ENCODE measurements around the gene SLC26A2.
"Not testable (repeated sequence)": the region's sequence is repeated elsewhere in the genome, so short reads cannot be mapped to it uniquely, and the experiment has no call there.

The SLC26A2 gene

GRCh38 chr5:150028047-150028446 lies 67.5 kb downstream of the SLC26A2 start:
- H3K4me3 ChIP-seq (ENCODE audit: low read length in 2 of 2); H2AFZ ChIP-seq (ENCODE audit: low read length); H3K27me3 ChIP-seq (ENCODE audit: control insufficient read depth in 3 of 3, insufficient read depth in 3 of 3, low read depth in 1 of 3, low read length in 3 of 3); H2BK15ac ChIP-seq (ENCODE audit: low read length); H3K9me3 ChIP-seq (replicated peaks in 1 of 2; ENCODE audit: control insufficient read depth in 2 of 2, insufficient read depth in 1 of 2, low read depth in 1 of 2, low read length in 2 of 2); H3K18ac ChIP-seq (ENCODE audit: low read length); H4K8ac ChIP-seq (ENCODE audit: low read depth, low read length); H3K4me2 ChIP-seq (ENCODE audit: insufficient read depth, low read length, poor library complexity, severe bottlenecking); H2AK5ac ChIP-seq (ENCODE audit: low read depth, low read length); H3K14ac ChIP-seq (ENCODE audit: low read length); H3K79me1 ChIP-seq (ENCODE audit: low read depth, low read length); H2BK12ac ChIP-seq (ENCODE audit: low read length); DNase-seq (ENCODE audit: low spot score); H2BK120ac ChIP-seq (ENCODE audit: low read depth, low read length); H3K23ac ChIP-seq (ENCODE audit: low read depth, low read length, poor library complexity); H3K27ac ChIP-seq (replicated peaks; ENCODE audit: low read length); H2BK5ac ChIP-seq (ENCODE audit: low read length); H3K4me1 ChIP-seq (ENCODE audit: control insufficient read depth in 2 of 2, insufficient read depth in 1 of 2, low read depth in 1 of 2, low read length in 2 of 2); H4K91ac ChIP-seq (ENCODE audit: low read depth, low read length, poor library complexity); H3K9ac ChIP-seq (ENCODE audit: low read depth, low read length, poor library complexity); H3K4ac ChIP-seq (ENCODE audit: low read length): not testable (repeated sequence)
- WGBS, 2 donors (ENCODE audit: extremely low coverage in 2 of 2, insufficient read length in 2 of 2, insufficient replicate concordance in 1 of 2) = no CpG with 5 or more reads among the region's 1 CpG
- H3K36me3 ChIP-seq (replicated peaks in 1 of 2; ENCODE audit: control insufficient read depth in 2 of 2, insufficient read depth in 2 of 2, low read length in 2 of 2) = peaks cover 37 to 94% of the 10 kb centered on the region in 2 donors

- no peak overlapping the region for H4K8ac ChIP-seq (ENCODE audit: low read depth, low read length)
- H2BK15ac ChIP-seq (ENCODE audit: low read length) = no peak overlapping the region
- no peak overlapping the region for H2BK120ac ChIP-seq (ENCODE audit: low read depth, low read length)
- no peak for DNase-seq (ENCODE audit: low spot score)
- H3K4me1 ChIP-seq (ENCODE audit: control insufficient read depth in 2 of 2, insufficient read depth in 1 of 2, low read depth in 1 of 2, low read length in 2 of 2) = no peaks in the 10 kb centered on the region
- H3K23ac ChIP-seq (ENCODE audit: low read depth, low read length, poor library complexity) = no peak overlapping the region
- no peak overlapping the region for H3K9ac ChIP-seq (ENCODE audit: low read depth, low read length, poor library complexity)
- H3K27ac ChIP-seq (replicated peaks; ENCODE audit: low read length) = no peak overlapping the region
- H3K9me3 ChIP-seq (replicated peaks in 1 of 2; ENCODE audit: control insufficient read depth in 2 of 2, insufficient read depth in 1 of 2, low read depth in 1 of 2, low read length in 2 of 2) = no peaks in the 10 kb centered on the region
- H3K79me1 ChIP-seq (ENCODE audit: low read depth, low read length) = peaks cover 2% of the 10 kb centered on the region
- no peak overlapping the region for H4K91ac ChIP-seq (ENCODE audit: low read depth, low read length, poor library complexity)
- no peak overlapping the region for H3K18ac ChIP-seq (ENCODE audit: low read length)
- 100% methylated on average over 3 of the region's 4 CpGs; no CpG with 5 or more reads in 1 of the 2 donors for WGBS, 2 donors (ENCODE audit: extremely low coverage in 2 of 2, insufficient read length in 2 of 2, insufficient replicate concordance in 1 of 2)
- H2AK5ac ChIP-seq (ENCODE audit: low read depth, low read length) = no peak overlapping the region
- no peak overlapping the region for H2BK5ac ChIP-seq (ENCODE audit: low read length)
- no peak overlapping the region for H2AFZ ChIP-seq (ENCODE audit: low read length)
- no peak overlapping the region for H3K14ac ChIP-seq (ENCODE audit: low read length)
- no peak overlapping the region for H2BK12ac ChIP-seq (ENCODE audit: low read length)
- H3K36me3 ChIP-seq (replicated peaks in 1 of 2; ENCODE audit: control insufficient read depth in 2 of 2, insufficient read depth in 2 of 2, low read length in 2 of 2) = peaks cover 40 to 98% of the 10 kb centered on the region in 2 donors
- H3K27me3 ChIP-seq (ENCODE audit: control insufficient read depth in 3 of 3, insufficient read depth in 3 of 3, low read depth in 1 of 3, low read length in 3 of 3) = no peaks in the 10 kb centered on the region
- no peak overlapping the region for H3K4ac ChIP-seq (ENCODE audit: low read length)
- no peak overlapping the region for H3K4me3 ChIP-seq (ENCODE audit: low read length in 2 of 2)
- H3K4me2 ChIP-seq (ENCODE audit: insufficient read depth, low read length, poor library complexity, severe bottlenecking) = no peak overlapping the region
Measured at GRCh38 chr5:150033334-150033733, 72.8 kb downstream of the SLC26A2 start.

- H3K9me3 ChIP-seq (replicated peaks in 1 of 2; ENCODE audit: control insufficient read depth in 2 of 2, insufficient read depth in 1 of 2, low read depth in 1 of 2, low read length in 2 of 2) = no peaks in the 10 kb centered on the region
- WGBS, 2 donors (ENCODE audit: extremely low coverage in 2 of 2, insufficient read length in 2 of 2, insufficient replicate concordance in 1 of 2) = no CpG with 5 or more reads among the region's 4 CpGs
- no peak overlapping the region for H3K4ac ChIP-seq (ENCODE audit: low read length)
- no peak overlapping the region for H4K8ac ChIP-seq (ENCODE audit: low read depth, low read length)
- no peak overlapping the region for H3K14ac ChIP-seq (ENCODE audit: low read length)
- no peak overlapping the region for H3K23ac ChIP-seq (ENCODE audit: low read depth, low read length, poor library complexity)
- no peak for DNase-seq (ENCODE audit: low spot score)
- H2BK5ac ChIP-seq (ENCODE audit: low read length) = no peak overlapping the region
- H3K27ac ChIP-seq (replicated peaks; ENCODE audit: low read length) = no peak overlapping the region
- no peak overlapping the region for H3K9ac ChIP-seq (ENCODE audit: low read depth, low read length, poor library complexity)
- H3K79me1 ChIP-seq (ENCODE audit: low read depth, low read length) = peaks cover 2% of the 10 kb centered on the region
- no peaks in the 10 kb centered on the region for H3K4me1 ChIP-seq (ENCODE audit: control insufficient read depth in 2 of 2, insufficient read depth in 1 of 2, low read depth in 1 of 2, low read length in 2 of 2)
- peaks cover 38 to 99% of the 10 kb centered on the region in 2 donors for H3K36me3 ChIP-seq (replicated peaks in 1 of 2; ENCODE audit: control insufficient read depth in 2 of 2, insufficient read depth in 2 of 2, low read length in 2 of 2)
- H3K27me3 ChIP-seq (ENCODE audit: control insufficient read depth in 3 of 3, insufficient read depth in 3 of 3, low read depth in 1 of 3, low read length in 3 of 3) = no peaks in the 10 kb centered on the region
- no peak overlapping the region for H2AK5ac ChIP-seq (ENCODE audit: low read depth, low read length)
- H3K4me3 ChIP-seq (ENCODE audit: low read length in 2 of 2) = no peak overlapping the region
- H2BK120ac ChIP-seq (ENCODE audit: low read depth, low read length) = no peak overlapping the region
- no peak overlapping the region for H2BK15ac ChIP-seq (ENCODE audit: low read length)
- H3K18ac ChIP-seq (ENCODE audit: low read length) = no peak overlapping the region
- no peak overlapping the region for H2BK12ac ChIP-seq (ENCODE audit: low read length)
- H4K91ac ChIP-seq (ENCODE audit: low read depth, low read length, poor library complexity) = no peak overlapping the region
- H2AFZ ChIP-seq (ENCODE audit: low read length) = no peak overlapping the region
- H3K4me2 ChIP-seq (ENCODE audit: insufficient read depth, low read length, poor library complexity, severe bottlenecking) = no peak overlapping the region
Measured at GRCh38 chr5:150034662-150035061, 74.1 kb downstream of the SLC26A2 start.

- no peak overlapping the region for H3K14ac ChIP-seq (ENCODE audit: low read length)
- H4K8ac ChIP-seq (ENCODE audit: low read depth, low read length) = no peak overlapping the region
- no peaks in the 10 kb centered on the region for H3K27me3 ChIP-seq (ENCODE audit: control insufficient read depth in 3 of 3, insufficient read depth in 3 of 3, low read depth in 1 of 3, low read length in 3 of 3)
- H3K27ac ChIP-seq (replicated peaks; ENCODE audit: low read length) = no peak overlapping the region
- no peak overlapping the region for H2BK5ac ChIP-seq (ENCODE audit: low read length)
- H3K4me2 ChIP-seq (ENCODE audit: insufficient read depth, low read length, poor library complexity, severe bottlenecking) = no peak overlapping the region
- H2BK120ac ChIP-seq (ENCODE audit: low read depth, low read length) = no peak overlapping the region
- no peak overlapping the region for H2BK15ac ChIP-seq (ENCODE audit: low read length)
- H2AK5ac ChIP-seq (ENCODE audit: low read depth, low read length) = no peak overlapping the region
- H3K23ac ChIP-seq (ENCODE audit: low read depth, low read length, poor library complexity) = no peak overlapping the region
- H3K36me3 ChIP-seq (replicated peaks in 1 of 2; ENCODE audit: control insufficient read depth in 2 of 2, insufficient read depth in 2 of 2, low read length in 2 of 2) = peaks cover 37 to 100% of the 10 kb centered on the region in 2 donors
- H3K4me1 ChIP-seq (ENCODE audit: control insufficient read depth in 2 of 2, insufficient read depth in 1 of 2, low read depth in 1 of 2, low read length in 2 of 2) = no peaks in the 10 kb centered on the region
- H3K9me3 ChIP-seq (replicated peaks in 1 of 2; ENCODE audit: control insufficient read depth in 2 of 2, insufficient read depth in 1 of 2, low read depth in 1 of 2, low read length in 2 of 2) = no peaks in the 10 kb centered on the region
- DNase-seq (ENCODE audit: low spot score) = no peak
- H4K91ac ChIP-seq (ENCODE audit: low read depth, low read length, poor library complexity) = no peak overlapping the region
- no peak overlapping the region for H3K9ac ChIP-seq (ENCODE audit: low read depth, low read length, poor library complexity)
- no peak overlapping the region for H3K18ac ChIP-seq (ENCODE audit: low read length)
- no peak overlapping the region for H2AFZ ChIP-seq (ENCODE audit: low read length)
- H3K4ac ChIP-seq (ENCODE audit: low read length) = no peak overlapping the region
- no peak overlapping the region for H2BK12ac ChIP-seq (ENCODE audit: low read length)
- no CpG with 5 or more reads among the region's 7 CpGs for WGBS, 2 donors (ENCODE audit: extremely low coverage in 2 of 2, insufficient read length in 2 of 2, insufficient replicate concordance in 1 of 2)
- peaks cover 2% of the 10 kb centered on the region for H3K79me1 ChIP-seq (ENCODE audit: low read depth, low read length)
- H3K4me3 ChIP-seq (ENCODE audit: low read length in 2 of 2) = no peak overlapping the region
Measured at GRCh38 chr5:150035139-150035895, 74.8 kb downstream of the SLC26A2 start.

All from neuronal stem cell (in vitro differentiated cells).